IMR-90 (cell line): ENCODE results near the gene CXCR6. TPM values are rescaled to one million over a fixed set of nuclear protein-coding genes. Genes with fewer than 3 reads are reported as not detected.

Source experiments
- ATAC-seq: fragments of 200-7000 bp; cut with Tn5 transposase; 2 replicates; pipeline ENCODE4 v1.9.1; 2020; ENCODE audit warnings: low read depth, mild to moderate bottlenecking, moderate library complexity
- BruUV-seq: library from RNA; stranded (reverse); fragments of 400-500 nt; replicated peaks from 2 replicates; lab custom pipeline; 2021; lab: Mats Ljungman, UMichigan
- CTCF ChIA-PET: fragments of 300-600 bp; formaldehyde crosslinking; extraction: SDS; loops from one replicate; lab custom pipeline; 2021; ENCODE audit warnings: antibody characterized with exemption; lab: Yijun Ruan, JAX
- POLR2A ChIA-PET: fragments of 300-600 bp; sonication (Branson Sonifier 250); formaldehyde crosslinking; loops from one replicate; lab custom pipeline; 2022; ENCODE audit warnings: antibody characterized with exemption; ENCODE audit not compliant: unreplicated experiment; lab: Charles Lee
- DNase-seq: peaks from one replicate; pipeline ENCODE4 v3.0.0; 2013
- H2AFZ ChIP-seq: replicated peaks from 2 replicates; pipeline ENCODE3; 2013; ENCODE audit warnings: low read length, mild to moderate bottlenecking; ENCODE audit not compliant: poor library complexity
- H2AK5ac ChIP-seq: 2 replicates; pipeline ENCODE4 v1.6.1; 2013; ENCODE audit warnings: low read depth, low read length, inconsistent platforms
- H2AK9ac ChIP-seq: replicated peaks from 2 replicates; pipeline ENCODE3; 2013; ENCODE audit warnings: mild to moderate bottlenecking, low read depth, low read length, moderate library complexity; ENCODE audit not compliant: poor library complexity
- H2BK120ac ChIP-seq: 2 replicates; pipeline ENCODE4 v1.6.1; 2013; ENCODE audit warnings: low read depth, low read length, inconsistent platforms
- H2BK15ac ChIP-seq: 3 replicates; pipeline ENCODE4 v1.6.1; 2013; ENCODE audit warnings: low read depth, low read length, inconsistent platforms
- H2BK20ac ChIP-seq: 2 replicates; pipeline ENCODE4 v1.6.1; 2013; ENCODE audit warnings: low read depth, mild to moderate bottlenecking, inconsistent platforms, low read length, moderate library complexity
- H2BK5ac ChIP-seq: 2 replicates; pipeline ENCODE4 v1.6.1; 2013; ENCODE audit warnings: mild to moderate bottlenecking, low read depth, low read length, inconsistent platforms; ENCODE audit not compliant: poor library complexity, severe bottlenecking
- H3K14ac ChIP-seq: replicated peaks from 2 replicates; pipeline ENCODE4 v1.6.1; 2013; ENCODE audit warnings: low read depth, low read length, inconsistent platforms
- H3K18ac ChIP-seq: 2 replicates; pipeline ENCODE4 v1.6.1; 2013; ENCODE audit warnings: low read depth, low read length, control low read depth
- H3K23ac ChIP-seq: 2 replicates; pipeline ENCODE4 v1.6.1; 2013; ENCODE audit warnings: low read depth, low read length, inconsistent platforms
- H3K27ac ChIP-seq: 2 replicates; pipeline ENCODE4 v1.5.1; 2013; ENCODE audit warnings: mild to moderate bottlenecking, control low read depth, low read length; ENCODE audit not compliant: insufficient read depth
- H3K27me3 ChIP-seq: 2 replicates; pipeline ENCODE4 v1.6.1; 2013; ENCODE audit warnings: low read length; ENCODE audit not compliant: control insufficient read depth, insufficient read depth
- H3K36me3 ChIP-seq: 2 replicates; pipeline ENCODE4 v1.6.1; 2013; ENCODE audit warnings: low read length, mixed read lengths; ENCODE audit not compliant: control insufficient read depth, insufficient read depth
- H3K4ac ChIP-seq: 2 replicates; pipeline ENCODE4 v1.6.1; 2013; ENCODE audit warnings: low read depth, low read length, inconsistent platforms
- H3K4me1 ChIP-seq: 2 replicates; pipeline ENCODE4 v1.6.1; 2013; ENCODE audit warnings: low read length, mixed read lengths; ENCODE audit not compliant: control insufficient read depth, insufficient read depth
- H3K4me2 ChIP-seq: 2 replicates; pipeline ENCODE4 v1.6.1; 2013; ENCODE audit warnings: low read depth, mild to moderate bottlenecking, control low read depth, low read length, moderate library complexity
- H3K4me3 ChIP-seq: 2 replicates; pipeline ENCODE4 v1.5.1; 2013; ENCODE audit warnings: low read depth, mild to moderate bottlenecking, control low read depth, low read length, moderate library complexity; ENCODE audit not compliant: insufficient read depth
- H3K56ac ChIP-seq: 2 replicates; pipeline ENCODE4 v1.6.1; 2013; ENCODE audit warnings: low read length, inconsistent platforms; ENCODE audit not compliant: insufficient read depth; ENCODE audit errors: extremely low read depth
- H3K79me1 ChIP-seq, 2 experiments: 2 replicates each; pipeline ENCODE4 v1.6.1; 2013; ENCODE audit warnings: low read length in 2 of 2, inconsistent platforms in 1 of 2, low read depth in 1 of 2
- H3K9ac ChIP-seq: 2 replicates; pipeline ENCODE4 v1.6.1; 2013; ENCODE audit warnings: low read depth, low read length, control low read depth
- H3K9me1 ChIP-seq: 2 replicates; pipeline ENCODE4 v1.6.1; 2013; ENCODE audit warnings: low read length, inconsistent platforms; ENCODE audit not compliant: insufficient read depth
- H3K9me3 ChIP-seq: 2 replicates; pipeline ENCODE4 v1.6.1; 2013; ENCODE audit warnings: low read length; ENCODE audit not compliant: control insufficient read depth, insufficient read depth
- H4K20me1 ChIP-seq: 2 replicates; pipeline ENCODE4 v1.6.1; 2013; ENCODE audit warnings: low read length, inconsistent platforms; ENCODE audit not compliant: insufficient read depth
- H4K5ac ChIP-seq: 2 replicates; pipeline ENCODE4 v1.6.1; 2013; ENCODE audit warnings: mild to moderate bottlenecking, low read depth, low read length, control low read depth
- H4K8ac ChIP-seq, 2 experiments: 2 replicates each; pipeline ENCODE4 v1.6.1; 2013; ENCODE audit warnings: low read depth in 2 of 2, low read length in 2 of 2, control low read depth in 1 of 2, inconsistent platforms in 1 of 2
- H4K91ac ChIP-seq: 2 replicates; pipeline ENCODE4 v1.6.1; 2013; ENCODE audit warnings: low read depth, low read length, inconsistent platforms; ENCODE audit not compliant: insufficient read depth
- BHLHE40 ChIP-seq: fragments of 150-350 bp; IDR thresholded peaks from 2 replicates; pipeline ENCODE4 v1.6.1; 2016; ENCODE audit warnings: mild to moderate bottlenecking, low read depth, low read length
- CHD1 ChIP-seq: IDR thresholded peaks from 2 replicates; pipeline ENCODE4 v1.6.1; 2012; ENCODE audit warnings: low read depth, low read length, improper control_type of control experiment
- MAFK ChIP-seq: IDR thresholded peaks from 2 replicates; pipeline ENCODE4 v1.6.1; 2012; ENCODE audit warnings: low read depth, low read length, improper control_type of control experiment
- MAZ ChIP-seq: IDR thresholded peaks from 2 replicates; pipeline ENCODE4 v1.6.1; 2012; ENCODE audit warnings: low read depth, mild to moderate bottlenecking, low read length, improper control_type of control experiment, moderate library complexity, borderline replicate concordance
- NFE2L2 ChIP-seq: fragments of 150-350 bp; IDR thresholded peaks from 2 replicates; pipeline ENCODE4 v1.6.1; 2016; ENCODE audit warnings: low read depth, mild to moderate bottlenecking, low read length
- POLR2A ChIP-seq: IDR thresholded peaks from 2 replicates; pipeline ENCODE4 v1.6.1; 2012; ENCODE audit warnings: mild to moderate bottlenecking, low read depth, low read length
- WGBS, 2 experiments: methylation state at CpG; one replicate each; pipeline versions ENCODE4 v1.1.5 to v1.1.7; 2013; ENCODE audit warnings: missing lambda C conversion rate in 2 of 2; ENCODE audit not compliant: insufficient read length in 1 of 2; ENCODE audit errors: extremely low coverage in 2 of 2; 5-methylcytosine and 5-hydroxymethylcytosine counted together
- dilution Hi-C: fragments of 300-500 bp; cut with HindIII; formaldehyde crosslinking; loops from one replicate; pipeline ENCODE4 v1.14.3; 2018; ENCODE audit warnings: low sequenced_read_pairs; ENCODE audit not compliant: unreplicated experiment
- in situ Hi-C: fragments of 300-500 bp; cut with MboI; formaldehyde crosslinking; loops from 3 replicates; pipeline ENCODE4 v1.14.3; 2019; ENCODE audit warnings: low sequenced_read_pairs, inconsistent platforms, mixed read lengths
- intact Hi-C: fragments of 100-400 bp; cut with micrococcal nuclease; formaldehyde crosslinking; loops from 2 replicates; pipeline ENCODE4 v1.10.0; 2022
- polyA plus RNA-seq, 3 experiments: library from polyadenylated mRNA; depleted of rRNA; stranded (reverse); fragments of >200 nt; gene quantifications; 2 replicates each; pipeline ENCODE4 v1.2.3, GENCODE V29; 2012; ENCODE audit warnings: low replicate concordance in 1 of 3
- total RNA-seq: library from RNA; depleted of rRNA; stranded (reverse); fragments of >200 nt; gene quantifications from 2 replicates; pipeline ENCODE4 v1.2.3, GENCODE V29; 2012

The CXCR6 gene
- total and polyA plus RNA-seq, 2 of the 4 experiments (the other 2 are of a cell fraction), result not detected

- TF ChIP-seq BHLHE40 (no peak), CHD1 (no peak), NFE2L2 (no peak), POLR2A (no peak), MAFK (no peak)
Observed at GRCh38 chr3:45939341-45939771, 3.9 kb upstream of the CXCR6 start (continued).

- Histone ChIP-seq H2BK120ac (no peak overlapping the region), H3K27me3 (no peaks in the 10 kb centered on the region), H3K36me3 (peaks cover 10% of the 10 kb centered on the region), H4K91ac (no peak overlapping the region), H3K23ac (no peak overlapping the region), H2BK20ac (no peak overlapping the region), H3K56ac (no peak overlapping the region), H2AK9ac (no peak overlapping the region), H3K4me2 (no peak overlapping the region), H3K27ac (no peak overlapping the region), H2AK5ac (no peak overlapping the region), H2AFZ (no peak overlapping the region), H4K8ac (no peak overlapping the region), H3K4me1 (peaks cover 4% of the 10 kb centered on the region), H4K5ac (no peak overlapping the region), H2BK15ac (no peak overlapping the region), H3K9me3 (peaks cover 4% of the 10 kb centered on the region; the same call in 1 of the 2 replicates), H3K4me3 (no peak overlapping the region), H3K18ac (no peak overlapping the region), H3K9me1 (peaks cover 12% of the 10 kb centered on the region; the same call in 1 of the 2 replicates), H3K4ac (no peak overlapping the region), H2BK5ac (no peak overlapping the region), H3K79me1 (no peaks in the 10 kb centered on the region), H4K20me1 (no peaks in the 10 kb centered on the region), H3K9ac (no peak overlapping the region), H3K14ac (no peak overlapping the region)
- 84% methylated on average over 3 of the region's 7 CpGs; no CpG with 5 or more reads in 1 of the 2 experiments for WGBS, 2 experiments
- intact Hi-C loops, result no loop called here
- DNase-seq (no peak), ATAC-seq (no peak)
- no TSS peak for BruUV-seq
- ChIA-PET POLR2A (no interaction called here), CTCF (interaction anchor here (0.6 to 4.0 kb wide), 5 partner anchors 54 to 138 kb away, joined by 3 to 84 read pairs (median 3); no protein-coding TSS in a partner anchor)
- in situ Hi-C loops, result loop anchor here (5.0 to 10.0 kb wide), 2 partner anchors 137 to 435 kb away; partner anchors contain the start of gene CCR5
- dilution Hi-C loops, result no loop called here
- TF ChIP-seq MAZ (no peak), POLR2A (no peak), BHLHE40 (no peak)
Observed at GRCh38 chr3:45940004-45940780, 3.1 kb upstream of the CXCR6 start.
